NCI-H1694 treated with DMSO at 0.1 percent for 48 hours (cell line): Measurements from ENCODE around the gene HACD1.
"Not testable (repeated sequence)": the region's sequence is repeated elsewhere in the genome, so short reads cannot be mapped to it uniquely, and the experiment has no call there.

Experiments used
- DNase-seq: peaks from one replicate; lab custom pipeline; 2025; lab: John Stamatoyannopoulos, UW

The HACD1 gene

GRCh38 chr10:17643339-17643754 lies 26.2 kb upstream of the HACD1 start:
- DNase-seq, result no peak

GRCh38 chr10:17640331-17640816 lies 23.2 kb upstream of the HACD1 start:
- DNase-seq, result no peak

GRCh38 chr10:17637869-17638268 lies 20.7 kb upstream of the HACD1 start:
- no peak for DNase-seq

GRCh38 chr10:17633353-17633752 lies 16.2 kb upstream of the HACD1 start:
- DNase-seq, result no peak

- DNase-seq, result not testable (repeated sequence)
These were observed 15.4 kb upstream of the HACD1 start for GRCh38 chr10:17632590-17632989.

GRCh38 chr10:17626656-17627055 lies 9.5 kb upstream of the HACD1 start:
- DNase-seq, result no peak

GRCh38 chr10:17624996-17625395 lies 7.8 kb upstream of the HACD1 start:
- no peak for DNase-seq

GRCh38 chr10:17622061-17622460 lies 4.9 kb upstream of the HACD1 start:
- no peak for DNase-seq

GRCh38 chr10:17616403-17617030 lies 657 bp downstream of the HACD1 start:
- DNase-seq, result no peak

- DNase-seq, result no peak
These were observed 7.6 kb downstream of the HACD1 start for GRCh38 chr10:17609523-17610079.

GRCh38 chr10:17607603-17608332 lies 9.4 kb downstream of the HACD1 start:
- DNase-seq, result peak; percentile 57

GRCh38 chr10:17607060-17607459 lies 10.1 kb downstream of the HACD1 start:
- DNase-seq, result no peak

GRCh38 chr10:17606547-17607040 lies 10.6 kb downstream of the HACD1 start:
- DNase-seq, result no peak

GRCh38 chr10:17605936-17606335 lies 11.2 kb downstream of the HACD1 start:
- no peak for DNase-seq

GRCh38 chr10:17599089-17599488 lies 18.1 kb downstream of the HACD1 start:
- DNase-seq, result no peak

GRCh38 chr10:17597386-17597785 lies 19.8 kb downstream of the HACD1 start:
- DNase-seq, result no peak

GRCh38 chr10:17590969-17591645 lies 26.1 kb downstream of the HACD1 start:
- DNase-seq, result no peak

- not testable (repeated sequence) for DNase-seq
These were observed 27.9 kb downstream of the HACD1 start for GRCh38 chr10:17589316-17589715.

- DNase-seq, result no peak
These were observed 28.8 kb downstream of the HACD1 start for GRCh38 chr10:17588420-17588819.

GRCh38 chr10:17587321-17587720 lies 29.9 kb downstream of the HACD1 start:
- DNase-seq, result not testable (repeated sequence)

- DNase-seq, result no peak
These were observed 30.3 kb downstream of the HACD1 start for GRCh38 chr10:17586821-17587234.

- no peak for DNase-seq
These were observed 32.2 kb downstream of the HACD1 start for GRCh38 chr10:17585016-17585415.
